ENCODE results near the gene CPZ. TPM values are rescaled to one million over a fixed set of nuclear protein-coding genes. Genes with fewer than 3 reads are reported as not detected.

The CPZ gene
- total RNA-seq, 1 experiment from 2014 or later = 37.3 TPM

GRCh38 chr4:8644966-8645752 is 52.6 kb downstream of the CPZ start:
- H3K56ac ChIP-seq (ENCODE audit: insufficient read length, low read depth, low read length) = no peak overlapping the region
- no peak overlapping the region for H2AK5ac ChIP-seq (ENCODE audit: insufficient read length, low read length)
- no peak overlapping the region for H3K4me2 ChIP-seq (ENCODE audit: insufficient read depth, insufficient read length, low read length)
- H3K27ac ChIP-seq (ENCODE audit: insufficient read length, low read depth, low read length) = no peak overlapping the region
- H2BK20ac ChIP-seq (ENCODE audit: low read depth, low read length, poor library complexity, severe bottlenecking) = no peak overlapping the region
- H3K4me3 Mint-ChIP-seq = no peak overlapping the region; a peak in 1 of 5 replicates
- no peak for TF ChIP-seq CTCF (conservative IDR thresholded peaks at IDR 0.05)
- no peaks in the 10 kb centered on the region for H3K9me3 Mint-ChIP-seq
- no peaks in the 10 kb centered on the region for H3K79me2 ChIP-seq (ENCODE audit: insufficient read depth, low read length)
- H4K20me1 ChIP-seq (ENCODE audit: control insufficient read depth, insufficient read depth, insufficient read length) = no peaks in the 10 kb centered on the region
- peaks cover 0 to 10% of the 10 kb centered on the region in 2 experiments; a peak in 2 of 4 replicates for H3K4me1 Mint-ChIP-seq
- peaks cover 6% of the 10 kb centered on the region for H3K27me3 Mint-ChIP-seq (ENCODE audit: low read depth)
- no peak overlapping the region for H3K18ac ChIP-seq (ENCODE audit: insufficient read length, low read depth, low read length)
- H3K36me3 Mint-ChIP-seq (ENCODE audit: insufficient read depth in 1 of 3, low read depth in 3 of 3) = no peaks in the 10 kb centered on the region; a peak in 2 of 7 replicates
- WGBS (ENCODE audit: extremely low coverage, insufficient read length, low lambda C conversion rate) = no CpG with 5 or more reads among the region's 22 CpGs
- H3K23ac ChIP-seq (ENCODE audit: insufficient read length, low read depth, low read length) = no peak overlapping the region
- no peak overlapping the region for H4K91ac ChIP-seq (ENCODE audit: insufficient read length, low read depth, low read length)
- no peak overlapping the region for H4K8ac ChIP-seq (replicated peaks; ENCODE audit: insufficient read length, low read depth, low read length)
- H2BK15ac ChIP-seq (ENCODE audit: low read depth, low read length) = no peak overlapping the region
- no peak overlapping the region for H3K27ac Mint-ChIP-seq
- H4K5ac ChIP-seq (ENCODE audit: insufficient read length, low read depth, low read length) = no peak overlapping the region
- no peak overlapping the region for H2BK5ac ChIP-seq (ENCODE audit: insufficient read length, low read length)
- no peak overlapping the region for H2BK12ac ChIP-seq (ENCODE audit: insufficient read length, low read depth, low read length)
- H2BK120ac ChIP-seq (ENCODE audit: low read depth, low read length, poor library complexity, severe bottlenecking) = no peak overlapping the region
- no peak overlapping the region; the same call in 1 of the 2 replicates for H3K14ac ChIP-seq (ENCODE audit: insufficient read depth, low read length)
- no peaks in the 10 kb centered on the region for H3K23me2 ChIP-seq (ENCODE audit: insufficient read length, low read depth, low read length, poor library complexity, severe bottlenecking)
- H3T11ph ChIP-seq (ENCODE audit: low read length) = no peak overlapping the region
- H3K4me1 ChIP-seq (ENCODE audit: insufficient read depth, low read length) = no peaks in the 10 kb centered on the region
- H3K27me3 ChIP-seq (ENCODE audit: insufficient read depth, low read length) = no peaks in the 10 kb centered on the region
- DNase-seq = peak; percentile 17
- no peak overlapping the region for H2AFZ ChIP-seq (ENCODE audit: low read length)
- no peak overlapping the region for H3K9ac ChIP-seq (ENCODE audit: extremely low read depth, insufficient read length, low read length)
- no peaks in the 10 kb centered on the region for H3K9me3 ChIP-seq (ENCODE audit: control insufficient read depth, low read depth, low read length)
- no peak overlapping the region for H3K4ac ChIP-seq (ENCODE audit: low read depth, low read length)
- H3K79me1 ChIP-seq (ENCODE audit: insufficient read depth, low read depth, low read length, poor library complexity, severe bottlenecking) = no peaks in the 10 kb centered on the region
